Hepatocyte (in vitro differentiated cells): ENCODE data around the gene XRCC5.

Source experiments
- EZH2 ChIP-seq: fragments of 200-600 bp; sonication (generic); IDR thresholded peaks from 2 replicates; pipeline ENCODE4 v1.6.1; 2016; ENCODE audit warnings: antibody characterized with exemption, mild to moderate bottlenecking, borderline replicate concordance
- EZH2phosphoT487 ChIP-seq: fragments of 200-600 bp; sonication (generic); IDR thresholded peaks from one replicate; pipeline ENCODE4 v1.6.1; 2018; ENCODE audit warnings: antibody characterized with exemption, mild to moderate bottlenecking, low read depth, moderate library complexity; ENCODE audit not compliant: unreplicated experiment, severe bottlenecking
- TF ChIP-seq, protein P1 (sequence below): fragments of 200-600 bp; sonication (generic); IDR thresholded peaks from 2 replicates; pipeline ENCODE4 v1.5.1; 2016; ENCODE audit warnings: antibody characterized with exemption, mild to moderate bottlenecking; ENCODE audit not compliant: poor library complexity

DNA sequence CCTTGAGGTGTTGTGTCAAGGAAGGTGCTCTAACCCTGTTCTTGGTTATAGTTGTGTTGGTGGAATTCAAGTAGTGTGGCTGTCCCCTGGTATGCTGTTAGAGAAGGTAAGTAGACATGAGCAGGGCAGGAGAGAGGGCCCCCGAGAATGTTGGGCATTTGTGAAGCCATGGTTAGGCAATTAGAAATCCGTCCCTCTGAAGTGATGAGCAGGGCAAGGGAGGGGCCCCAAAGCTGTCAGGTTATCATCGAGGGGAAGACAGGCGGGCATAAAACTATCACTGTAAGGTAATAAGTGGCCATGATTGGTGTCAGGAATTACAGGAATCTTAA lies 5.2 kb downstream of the XRCC5 start:
- TF ChIP-seq, protein P1, sequence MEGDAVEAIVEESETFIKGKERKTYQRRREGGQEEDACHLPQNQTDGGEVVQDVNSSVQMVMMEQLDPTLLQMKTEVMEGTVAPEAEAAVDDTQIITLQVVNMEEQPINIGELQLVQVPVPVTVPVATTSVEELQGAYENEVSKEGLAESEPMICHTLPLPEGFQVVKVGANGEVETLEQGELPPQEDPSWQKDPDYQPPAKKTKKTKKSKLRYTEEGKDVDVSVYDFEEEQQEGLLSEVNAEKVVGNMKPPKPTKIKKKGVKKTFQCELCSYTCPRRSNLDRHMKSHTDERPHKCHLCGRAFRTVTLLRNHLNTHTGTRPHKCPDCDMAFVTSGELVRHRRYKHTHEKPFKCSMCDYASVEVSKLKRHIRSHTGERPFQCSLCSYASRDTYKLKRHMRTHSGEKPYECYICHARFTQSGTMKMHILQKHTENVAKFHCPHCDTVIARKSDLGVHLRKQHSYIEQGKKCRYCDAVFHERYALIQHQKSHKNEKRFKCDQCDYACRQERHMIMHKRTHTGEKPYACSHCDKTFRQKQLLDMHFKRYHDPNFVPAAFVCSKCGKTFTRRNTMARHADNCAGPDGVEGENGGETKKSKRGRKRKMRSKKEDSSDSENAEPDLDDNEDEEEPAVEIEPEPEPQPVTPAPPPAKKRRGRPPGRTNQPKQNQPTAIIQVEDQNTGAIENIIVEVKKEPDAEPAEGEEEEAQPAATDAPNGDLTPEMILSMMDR, result no peak
- no peak for TF ChIP-seq EZH2phosphoT487
- no peak for TF ChIP-seq EZH2
